Measurements from ENCODE around the gene CRABP2.

DNA sequence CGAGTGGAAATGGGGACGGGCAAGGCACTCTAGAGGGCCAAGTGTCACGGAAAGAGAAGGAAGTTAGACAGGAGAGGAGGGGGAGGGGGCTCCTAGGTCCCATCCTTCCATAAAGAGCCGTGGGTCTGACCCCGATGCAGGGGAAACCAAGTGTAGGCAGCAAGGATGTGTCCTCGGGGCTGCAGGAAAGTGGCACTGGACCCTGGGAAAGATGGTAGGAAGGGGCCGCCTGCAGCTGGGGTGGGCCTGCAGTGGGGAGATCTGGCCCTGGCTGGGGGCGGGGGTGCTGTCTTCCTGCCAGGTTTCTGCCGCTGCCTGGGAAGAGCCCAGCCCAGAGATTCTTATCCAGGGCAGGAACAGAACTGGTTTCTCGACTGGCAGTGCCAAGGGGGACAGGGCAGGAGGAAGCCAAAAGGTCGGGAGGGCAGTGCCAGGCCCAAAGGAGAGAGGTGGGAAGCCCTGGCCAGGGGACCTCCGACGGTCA is 12.9 kb downstream of the CRABP2 start:
- TF ChIP-seq, protein P1, sequence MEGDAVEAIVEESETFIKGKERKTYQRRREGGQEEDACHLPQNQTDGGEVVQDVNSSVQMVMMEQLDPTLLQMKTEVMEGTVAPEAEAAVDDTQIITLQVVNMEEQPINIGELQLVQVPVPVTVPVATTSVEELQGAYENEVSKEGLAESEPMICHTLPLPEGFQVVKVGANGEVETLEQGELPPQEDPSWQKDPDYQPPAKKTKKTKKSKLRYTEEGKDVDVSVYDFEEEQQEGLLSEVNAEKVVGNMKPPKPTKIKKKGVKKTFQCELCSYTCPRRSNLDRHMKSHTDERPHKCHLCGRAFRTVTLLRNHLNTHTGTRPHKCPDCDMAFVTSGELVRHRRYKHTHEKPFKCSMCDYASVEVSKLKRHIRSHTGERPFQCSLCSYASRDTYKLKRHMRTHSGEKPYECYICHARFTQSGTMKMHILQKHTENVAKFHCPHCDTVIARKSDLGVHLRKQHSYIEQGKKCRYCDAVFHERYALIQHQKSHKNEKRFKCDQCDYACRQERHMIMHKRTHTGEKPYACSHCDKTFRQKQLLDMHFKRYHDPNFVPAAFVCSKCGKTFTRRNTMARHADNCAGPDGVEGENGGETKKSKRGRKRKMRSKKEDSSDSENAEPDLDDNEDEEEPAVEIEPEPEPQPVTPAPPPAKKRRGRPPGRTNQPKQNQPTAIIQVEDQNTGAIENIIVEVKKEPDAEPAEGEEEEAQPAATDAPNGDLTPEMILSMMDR (IDR thresholded peaks at IDR 0.05 in 8 of 11, conservative IDR thresholded peaks at IDR 0.05 in 3 of 11): no peak
- no peak for TF ChIP-seq POLR2A (IDR thresholded peaks at IDR 0.05)
- no peak for TF ChIP-seq POLR2AphosphoS5 (IDR thresholded peaks at IDR 0.05)
